GM15510 (cell line): ENCODE results near the gene LST1.

Experiments used
- POLR2A ChIP-seq: IDR thresholded peaks from 3 replicates; pipeline ENCODE4 v1.6.1; 2011; ENCODE audit warnings: borderline replicate concordance; ENCODE audit not compliant: insufficient read length; ENCODE audit errors: extremely low read depth

The LST1 gene

GRCh38 chr6:31574106-31575061 is 11.7 kb upstream of the LST1 start:
- peak; percentile 48 for TF ChIP-seq POLR2A

- peak; percentile 99 for TF ChIP-seq POLR2A
These were observed 10.7 kb upstream of the LST1 start, which contains the start of gene TNF for GRCh38 chr6:31575335-31575901. Gene TNF (plus strand): TSS chr6:31575565. CDS start chr6:31575742, 177 bp downstream.

GRCh38 chr6:31575952-31576685 is 10.0 kb upstream of the LST1 start:
- no peak for TF ChIP-seq POLR2A

- TF ChIP-seq POLR2A: no peak
These were observed 9.0 kb upstream of the LST1 start for GRCh38 chr6:31576897-31577578.

GRCh38 chr6:31577579-31577966 is 8.5 kb upstream of the LST1 start:
- TF ChIP-seq POLR2A: peak; percentile 8

GRCh38 chr6:31578184-31579118 is 7.6 kb upstream of the LST1 start:
- TF ChIP-seq POLR2A: peak; percentile 36

- no peak for TF ChIP-seq POLR2A
These were observed 7.0 kb upstream of the LST1 start for GRCh38 chr6:31579119-31579505.

GRCh38 chr6:31579546-31580437 is 6.3 kb upstream of the LST1 start:
- no peak for TF ChIP-seq POLR2A

GRCh38 chr6:31580438-31580740 is 5.7 kb upstream of the LST1 start:
- TF ChIP-seq POLR2A: no peak

GRCh38 chr6:31580807-31581433 is 5.2 kb upstream of the LST1 start:
- TF ChIP-seq POLR2A: peak; percentile 50

- TF ChIP-seq POLR2A: no peak
These were observed 4.4 kb upstream of the LST1 start for GRCh38 chr6:31581434-31582229.

- TF ChIP-seq POLR2A: peak; percentile 45
These were observed 3.8 kb upstream of the LST1 start, which contains the start of gene LTB for GRCh38 chr6:31582230-31582643. Gene LTB (minus strand): TSS chr6:31582424. CDS start chr6:31582417, 7 bp downstream.
